KMS-11 (cell line): ENCODE measurements around the gene ARSK.

ENCODE experiments used
- H2AFZ ChIP-seq: fragments of 200-600 bp; sonication (generic); 2 replicates; pipeline ENCODE4 v1.6.1; 2016; ENCODE audit warnings: antibody characterized with exemption, mixed run types, low read depth
- H3K27ac ChIP-seq: fragments of 200-600 bp; sonication (generic); 2 replicates; pipeline ENCODE4 v1.6.1; 2016; ENCODE audit warnings: mild to moderate bottlenecking, mixed run types
- H3K27me3 ChIP-seq: fragments of 200-600 bp; sonication (generic); 2 replicates; pipeline ENCODE4 v1.6.1; 2017; ENCODE audit warnings: mild to moderate bottlenecking, low read depth, mixed run types, moderate library complexity; ENCODE audit not compliant: insufficient read depth
- H3K36me3 ChIP-seq: fragments of 200-600 bp; sonication (generic); 2 replicates; pipeline ENCODE4 v1.6.1; 2017; ENCODE audit warnings: mild to moderate bottlenecking, mixed run types; ENCODE audit not compliant: insufficient read depth
- H3K4me1 ChIP-seq: fragments of 200-600 bp; sonication (generic); 2 replicates; pipeline ENCODE4 v1.6.1; 2016; ENCODE audit warnings: mild to moderate bottlenecking, low read depth, mixed run types; ENCODE audit not compliant: poor library complexity, severe bottlenecking
- H3K4me2 ChIP-seq: fragments of 200-600 bp; sonication (generic); 2 replicates; pipeline ENCODE4 v1.7.0; 2016; ENCODE audit warnings: mild to moderate bottlenecking, mixed run types
- H3K4me3 ChIP-seq: fragments of 200-600 bp; sonication (generic); IDR thresholded peaks from 2 replicates; pipeline ENCODE4 v1.6.1; 2017; ENCODE audit warnings: low read depth, low read length, mixed read lengths; ENCODE audit not compliant: insufficient read depth
- H3K79me2 ChIP-seq: fragments of 200-600 bp; sonication (generic); 2 replicates; pipeline ENCODE4 v1.6.1; 2016; ENCODE audit warnings: low read depth, mixed run types; ENCODE audit not compliant: insufficient read depth
- H3K9ac ChIP-seq: fragments of 200-600 bp; sonication (generic); 2 replicates; pipeline ENCODE4 v1.6.1; 2016; ENCODE audit warnings: mild to moderate bottlenecking, mixed run types
- H4K20me1 ChIP-seq: fragments of 200-600 bp; sonication (generic); 2 replicates; pipeline ENCODE4 v1.6.1; 2016; ENCODE audit warnings: mild to moderate bottlenecking, mixed run types; ENCODE audit not compliant: insufficient read depth
- TF ChIP-seq, protein P1 (sequence below): fragments of 200-600 bp; sonication (generic); conservative IDR thresholded peaks from 2 replicates; pipeline ENCODE4 v1.6.1; 2017; ENCODE audit warnings: low read depth, mild to moderate bottlenecking, antibody characterized with exemption, low read length, moderate library complexity, mixed read lengths

Gene ARSK

DNA sequence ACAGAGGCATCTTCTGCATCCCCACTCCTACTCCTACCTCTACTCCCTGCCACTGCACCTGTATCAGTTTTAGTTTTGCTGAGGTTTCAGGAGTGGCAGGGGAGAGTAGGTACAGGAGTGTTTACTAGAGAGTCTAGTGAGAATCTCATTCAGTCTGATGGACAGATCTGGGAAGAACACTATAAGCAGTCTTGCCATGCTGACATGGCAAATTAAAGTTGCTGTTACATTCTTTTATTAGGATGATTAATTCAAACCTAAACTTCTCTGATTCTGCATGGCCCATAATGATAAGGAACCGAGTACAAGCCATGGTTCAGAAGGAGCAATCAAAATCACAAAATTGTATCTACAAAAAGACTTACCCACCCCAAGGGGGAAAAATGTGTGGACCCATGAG lies 7.4 kb downstream of the ARSK start:
- Histone ChIP-seq H3K9ac (no peak overlapping the region), H3K4me2 (no peak overlapping the region), H3K27ac (no peak overlapping the region), H3K79me2 (no peaks in the 10 kb centered on the region), H3K36me3 (no peaks in the 10 kb centered on the region), H3K4me1 (peaks cover 4% of the 10 kb centered on the region), H3K27me3 (no peaks in the 10 kb centered on the region), H4K20me1 (no peaks in the 10 kb centered on the region), H2AFZ (no peak overlapping the region), H3K4me3 (no peak overlapping the region)
- TF ChIP-seq, protein P1, sequence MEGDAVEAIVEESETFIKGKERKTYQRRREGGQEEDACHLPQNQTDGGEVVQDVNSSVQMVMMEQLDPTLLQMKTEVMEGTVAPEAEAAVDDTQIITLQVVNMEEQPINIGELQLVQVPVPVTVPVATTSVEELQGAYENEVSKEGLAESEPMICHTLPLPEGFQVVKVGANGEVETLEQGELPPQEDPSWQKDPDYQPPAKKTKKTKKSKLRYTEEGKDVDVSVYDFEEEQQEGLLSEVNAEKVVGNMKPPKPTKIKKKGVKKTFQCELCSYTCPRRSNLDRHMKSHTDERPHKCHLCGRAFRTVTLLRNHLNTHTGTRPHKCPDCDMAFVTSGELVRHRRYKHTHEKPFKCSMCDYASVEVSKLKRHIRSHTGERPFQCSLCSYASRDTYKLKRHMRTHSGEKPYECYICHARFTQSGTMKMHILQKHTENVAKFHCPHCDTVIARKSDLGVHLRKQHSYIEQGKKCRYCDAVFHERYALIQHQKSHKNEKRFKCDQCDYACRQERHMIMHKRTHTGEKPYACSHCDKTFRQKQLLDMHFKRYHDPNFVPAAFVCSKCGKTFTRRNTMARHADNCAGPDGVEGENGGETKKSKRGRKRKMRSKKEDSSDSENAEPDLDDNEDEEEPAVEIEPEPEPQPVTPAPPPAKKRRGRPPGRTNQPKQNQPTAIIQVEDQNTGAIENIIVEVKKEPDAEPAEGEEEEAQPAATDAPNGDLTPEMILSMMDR, result no peak

DNA sequence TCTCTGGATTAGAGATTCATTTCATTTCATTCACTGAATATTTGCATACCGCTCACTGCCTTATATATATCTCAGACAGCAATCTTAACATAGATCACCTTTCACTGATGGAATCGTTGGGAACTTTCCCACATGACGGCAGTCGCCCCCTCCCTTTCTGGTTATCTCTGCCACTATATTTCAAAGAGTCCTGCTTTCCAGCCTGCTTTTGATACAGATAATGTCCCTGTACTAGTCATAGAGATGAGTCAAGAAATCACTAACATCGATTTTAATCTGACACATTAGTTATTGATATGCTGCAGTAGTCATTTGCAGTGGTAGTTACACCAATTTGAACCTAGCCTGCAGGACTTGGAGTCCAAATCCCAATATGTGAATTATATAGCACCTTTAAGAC lies 8.5 kb downstream of the ARSK start:
- Histone ChIP-seq H3K36me3 (no peaks in the 10 kb centered on the region), H3K4me1 (no peaks in the 10 kb centered on the region), H2AFZ (no peak overlapping the region), H4K20me1 (no peaks in the 10 kb centered on the region), H3K27ac (no peak overlapping the region), H3K9ac (no peak overlapping the region), H3K4me3 (no peak overlapping the region), H3K27me3 (no peaks in the 10 kb centered on the region), H3K79me2 (no peaks in the 10 kb centered on the region), H3K4me2 (no peak overlapping the region)
- TF ChIP-seq, protein P1, result no peak

DNA sequence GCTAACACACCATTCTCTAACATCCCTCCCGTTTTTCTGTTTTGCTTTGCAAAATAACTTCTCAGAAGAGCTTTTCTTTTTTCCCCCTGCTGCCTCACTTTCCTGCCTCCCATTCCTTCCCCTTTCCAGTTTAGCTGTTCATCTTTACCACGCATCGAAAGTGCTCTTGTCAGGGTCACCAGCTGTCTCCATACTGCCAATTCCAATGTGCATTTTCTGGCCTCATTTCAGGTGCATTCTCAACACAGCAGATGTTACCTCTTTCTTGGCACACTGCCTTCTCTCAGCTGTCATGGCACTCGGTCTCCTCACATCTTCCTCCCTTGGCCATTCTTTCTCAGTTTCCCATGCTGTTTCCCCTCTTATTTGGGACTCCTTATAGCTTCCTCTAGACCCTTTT lies 9.5 kb downstream of the ARSK start:
- Histone ChIP-seq H3K27ac (no peak overlapping the region), H3K79me2 (no peaks in the 10 kb centered on the region), H3K4me1 (no peaks in the 10 kb centered on the region), H3K27me3 (no peaks in the 10 kb centered on the region), H2AFZ (no peak overlapping the region), H4K20me1 (no peaks in the 10 kb centered on the region), H3K4me3 (no peak overlapping the region), H3K36me3 (no peaks in the 10 kb centered on the region), H3K4me2 (no peak overlapping the region), H3K9ac (no peak overlapping the region)
- TF ChIP-seq, protein P1, result no peak

DNA sequence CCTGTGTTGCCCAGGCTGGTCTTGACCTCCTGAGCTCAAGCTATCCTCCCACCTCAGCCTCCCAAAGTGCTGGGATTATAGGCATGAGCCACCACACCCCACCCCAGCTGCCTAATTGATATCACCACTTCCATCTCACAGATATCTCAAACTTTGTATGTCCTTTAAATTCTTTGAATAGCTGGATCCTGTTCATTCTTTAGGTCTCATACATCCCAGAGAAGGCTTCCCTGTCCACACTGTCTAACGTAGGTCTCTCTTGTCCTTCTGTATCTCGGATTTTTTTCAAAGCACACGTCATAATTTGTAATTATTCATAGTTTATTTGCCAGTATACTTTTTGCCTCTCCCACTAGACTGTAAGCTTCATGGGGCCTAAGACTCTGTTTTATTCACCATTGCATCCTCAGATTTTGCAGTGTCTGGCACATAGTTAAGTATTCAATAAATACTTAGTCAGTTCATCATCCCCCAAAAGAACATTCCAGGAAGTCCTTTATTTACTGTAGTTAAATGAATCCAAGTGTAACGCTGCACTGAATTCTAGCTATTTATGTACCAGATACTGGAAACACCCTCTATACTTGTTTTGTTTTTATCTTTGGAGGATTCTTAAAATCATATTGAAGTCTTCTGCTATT lies 10.5 kb downstream of the ARSK start:
- Histone ChIP-seq H3K4me3 (no peak overlapping the region), H3K79me2 (no peaks in the 10 kb centered on the region), H4K20me1 (no peaks in the 10 kb centered on the region), H3K4me1 (no peaks in the 10 kb centered on the region), H2AFZ (no peak overlapping the region), H3K36me3 (no peaks in the 10 kb centered on the region), H3K27ac (no peak overlapping the region), H3K27me3 (no peaks in the 10 kb centered on the region), H3K9ac (no peak overlapping the region), H3K4me2 (no peak overlapping the region)
- TF ChIP-seq, protein P1, result no peak
